HG02642 (cell line): ENCODE data around the gene OR51I1.

Source experiments
- ATAC-seq: cut with Tn5 transposase; IDR thresholded peaks from one replicate; pipeline ENCODE4 v1.9.1; 2021; ENCODE audit warnings: mild to moderate bottlenecking; ENCODE audit not compliant: unreplicated experiment, poor library complexity

The OR51I1 gene

GRCh38 chr11:5441414-5441813, at the start of gene OR51I1:
Gene OR51I1, minus strand, starts transcription at chr11:5441514. Its CDS starts 0 bp downstream, at chr11:5441514.
- ATAC-seq: no peak

- ATAC-seq: no peak
These were observed 48.5 kb upstream of the OR51I1 start for GRCh38 chr11:5489576-5490357.

- ATAC-seq: no peak
These were observed 47.6 kb upstream of the OR51I1 start for GRCh38 chr11:5488798-5489399.

GRCh38 chr11:5488385-5488784, 47.1 kb upstream of the OR51I1 start, which contains the start of gene OR52D1:
Gene OR52D1, plus strand, starts transcription at chr11:5488685. Its CDS starts 22 bp downstream, at chr11:5488707.
- no peak for ATAC-seq

GRCh38 chr11:5486421-5486820, 45.1 kb upstream of the OR51I1 start:
- no peak for ATAC-seq

- no peak for ATAC-seq
These were observed 44.7 kb upstream of the OR51I1 start for GRCh38 chr11:5486003-5486402.

- peak; percentile 87 for ATAC-seq
These were observed 35.0 kb upstream of the OR51I1 start for GRCh38 chr11:5476186-5476819.

- ATAC-seq: no peak
These were observed 32.6 kb upstream of the OR51I1 start for GRCh38 chr11:5473921-5474320.

- ATAC-seq: no peak
These were observed 26.2 kb upstream of the OR51I1 start for GRCh38 chr11:5467527-5467926.

GRCh38 chr11:5460983-5461621, 19.8 kb upstream of the OR51I1 start:
- no peak for ATAC-seq

- ATAC-seq: no peak
These were observed 8.1 kb upstream of the OR51I1 start for GRCh38 chr11:5449432-5449831.

GRCh38 chr11:5449023-5449422, 7.7 kb upstream of the OR51I1 start, which contains the start of gene OR51I2:
Gene OR51I2, plus strand, starts transcription at chr11:5449323. Its CDS starts 4,166 bp downstream, at chr11:5453489.
- no peak for ATAC-seq

- no peak for ATAC-seq
These were observed 2.6 kb upstream of the OR51I1 start for GRCh38 chr11:5443835-5444393.

- no peak for ATAC-seq
These were observed 18.2 kb downstream of the OR51I1 start for GRCh38 chr11:5423131-5423530.

- no peak for ATAC-seq
These were observed 19.5 kb downstream of the OR51I1 start, which contains the start of gene OR51Q1 for GRCh38 chr11:5421811-5422210. Gene OR51Q1, plus strand, starts transcription at chr11:5422111. Its CDS starts 90 bp downstream, at chr11:5422201.

GRCh38 chr11:5420993-5421392, 20.3 kb downstream of the OR51I1 start:
- ATAC-seq: no peak

- ATAC-seq: no peak
These were observed 36.1 kb downstream of the OR51I1 start for GRCh38 chr11:5405173-5405572.

- no peak for ATAC-seq
These were observed 42.4 kb downstream of the OR51I1 start for GRCh38 chr11:5398936-5399335.

GRCh38 chr11:5394091-5394490, 47.2 kb downstream of the OR51I1 start:
- ATAC-seq: no peak
